ENCODE results near the gene LRRK1. TPM values are rescaled to one million over a fixed set of nuclear protein-coding genes. Genes with fewer than 3 reads are reported as not detected.

Gene LRRK1
- total RNA-seq, 1 experiment from 2014 or later = 7.6 TPM

GRCh38 chr15:100911086-100911485, 8.1 kb upstream of the LRRK1 start (continued):
- TF ChIP-seq ZNF138 (CRISPR knock-in tag; conservative IDR thresholded peaks at IDR 0.05) (no peak), E2F1 (CRISPR knock-in tag; IDR thresholded peaks at IDR 0.05) (no peak), CBFB (CRISPR knock-in tag; IDR thresholded peaks at IDR 0.05; ENCODE audit: low read depth) (no peak), TP53 (CRISPR knock-in tag; IDR thresholded peaks at IDR 0.05) (no peak), NR1H2 (CRISPR knock-in tag; IDR thresholded peaks at IDR 0.05) (no peak), MYBL2 (CRISPR knock-in tag; IDR thresholded peaks at IDR 0.05) (no peak), ATF2 (CRISPR knock-in tag; IDR thresholded peaks at IDR 0.05; ENCODE audit: borderline replicate concordance, low read depth) (no peak), EMX1 (CRISPR knock-in tag; IDR thresholded peaks at IDR 0.05) (no peak)

- Mint-ChIP-seq H3K27me3 (ENCODE audit: low read depth) (peaks cover 20% of the 10 kb centered on the region), H3K4me3 (no peak overlapping the region), H3K27ac (no peak overlapping the region), H3K4me1 (peaks cover 31% of the 10 kb centered on the region), H3K9me3 (peaks cover 15% of the 10 kb centered on the region), H3K36me3 (peaks cover 25% of the 10 kb centered on the region)
- TF ChIP-seq ZNF396 (CRISPR knock-in tag; IDR thresholded peaks at IDR 0.05; ENCODE audit: borderline replicate concordance) (no peak), SMAD3 (CRISPR knock-in tag; IDR thresholded peaks at IDR 0.05; ENCODE audit: borderline replicate concordance) (no peak), FOXJ3 (CRISPR knock-in tag; IDR thresholded peaks at IDR 0.05; ENCODE audit: borderline replicate concordance) (no peak), ESRRA (CRISPR knock-in tag; IDR thresholded peaks at IDR 0.05; ENCODE audit: borderline replicate concordance) (no peak), ZNF512 (CRISPR knock-in tag; IDR thresholded peaks at IDR 0.05; ENCODE audit: borderline replicate concordance) (no peak), TCF7 (CRISPR knock-in tag; IDR thresholded peaks at IDR 0.05; ENCODE audit: low read depth) (no peak), ZBTB21 (CRISPR knock-in tag; IDR thresholded peaks at IDR 0.05; ENCODE audit: borderline replicate concordance) (no peak), CTCF (IDR thresholded peaks at IDR 0.05) (no peak), ELF4 (CRISPR knock-in tag; IDR thresholded peaks at IDR 0.05; ENCODE audit: low read depth) (no peak), MXD4 (CRISPR knock-in tag; IDR thresholded peaks at IDR 0.05; ENCODE audit: borderline replicate concordance) (no peak), HMGA2 (CRISPR knock-in tag; IDR thresholded peaks at IDR 0.05) (no peak), OVOL2 (CRISPR knock-in tag; IDR thresholded peaks at IDR 0.05; ENCODE audit: borderline replicate concordance) (no peak), E2F4 (CRISPR knock-in tag; IDR thresholded peaks at IDR 0.05; ENCODE audit: borderline replicate concordance, low read depth) (no peak), MYBL2 (CRISPR knock-in tag; IDR thresholded peaks at IDR 0.05) (no peak)
- CTCF ChIA-PET = interaction anchor here (1.2 to 10.6 kb wide), 3 partner anchors 41 to 97 kb away, joined by 4 to 253 read pairs (median 11); no protein-coding TSS in a partner anchor
- POLR2A ChIA-PET = interaction anchor here (1.0 kb wide), 1 partner anchor 25 kb away, joined by 4 read pairs; no protein-coding TSS in a partner anchor
- ATAC-seq = no peak
- DNase-seq (ENCODE audit: low spot score) = no peak
These were observed 5.2 kb upstream of the LRRK1 start for GRCh38 chr15:100913961-100914360.

Measured in WTC11 (cell line).